GM19025 (cell line): ENCODE measurements around the gene FRMD3.

Experiments used
- ATAC-seq: cut with Tn5 transposase; IDR thresholded peaks from one replicate; pipeline ENCODE4 v1.9.1; 2021; ENCODE audit warnings: mild to moderate bottlenecking, low read depth, moderate library complexity; ENCODE audit not compliant: unreplicated experiment

The FRMD3 gene

GRCh38 chr9:83440641-83441040, 97.6 kb downstream of the FRMD3 start:
- ATAC-seq: no peak

GRCh38 chr9:83435301-83435700, 102.9 kb downstream of the FRMD3 start:
- ATAC-seq: no peak

- no peak for ATAC-seq
These were observed 103.9 kb downstream of the FRMD3 start for GRCh38 chr9:83434254-83434653.

GRCh38 chr9:83433846-83434245, 104.4 kb downstream of the FRMD3 start:
- ATAC-seq: no peak

GRCh38 chr9:83432877-83433550, 105.2 kb downstream of the FRMD3 start:
- ATAC-seq: no peak

- ATAC-seq: no peak
These were observed 106.0 kb downstream of the FRMD3 start for GRCh38 chr9:83432104-83432627.

- ATAC-seq: no peak
These were observed 106.8 kb downstream of the FRMD3 start for GRCh38 chr9:83431101-83432060.

- ATAC-seq: no peak
These were observed 107.5 kb downstream of the FRMD3 start for GRCh38 chr9:83430681-83431080.

- ATAC-seq: no peak
These were observed 109.0 kb downstream of the FRMD3 start for GRCh38 chr9:83429229-83429628.

- no peak for ATAC-seq
These were observed 113.0 kb downstream of the FRMD3 start for GRCh38 chr9:83425240-83425639.

- ATAC-seq: no peak
These were observed 113.4 kb downstream of the FRMD3 start for GRCh38 chr9:83424831-83425230.

- no peak for ATAC-seq
These were observed 114.1 kb downstream of the FRMD3 start for GRCh38 chr9:83423815-83424707.

- no peak for ATAC-seq
These were observed 115.7 kb downstream of the FRMD3 start for GRCh38 chr9:83422527-83422926.

GRCh38 chr9:83420486-83420885, 117.7 kb downstream of the FRMD3 start:
- no peak for ATAC-seq

- ATAC-seq: no peak
These were observed 118.2 kb downstream of the FRMD3 start for GRCh38 chr9:83419961-83420360.

- no peak for ATAC-seq
These were observed 119.9 kb downstream of the FRMD3 start for GRCh38 chr9:83418283-83418682.

- no peak for ATAC-seq
These were observed 124.8 kb downstream of the FRMD3 start for GRCh38 chr9:83413367-83413766.

- no peak for ATAC-seq
These were observed 127.5 kb downstream of the FRMD3 start for GRCh38 chr9:83410701-83411100.

- no peak for ATAC-seq
These were observed 131.3 kb downstream of the FRMD3 start for GRCh38 chr9:83406921-83407320.

- no peak for ATAC-seq
These were observed 132.4 kb downstream of the FRMD3 start for GRCh38 chr9:83405759-83406158.
